ENCODE measurements around the gene SKP1.

GRCh38 chr5:134110382-134110781, 66.4 kb downstream of the SKP1 start:
- no peak for TF ChIP-seq CTCF (IDR thresholded peaks at IDR 0.05; ENCODE audit: low read depth, low read length, poor library complexity, severe bottlenecking)
- no peak for TF ChIP-seq EZH2phosphoT487 (IDR thresholded peaks at IDR 0.05; ENCODE audit: borderline replicate concordance, low read length)

Data from DOHH2 (cell line).